IMR-90 (cell line): Measurements from ENCODE around the gene ERVFRD-1. TPM values are rescaled to one million over a fixed set of nuclear protein-coding genes. Genes with fewer than 3 reads are reported as not detected.

Experiments used
- ATAC-seq: fragments of 200-7000 bp; cut with Tn5 transposase; 2 replicates; pipeline ENCODE4 v1.9.1; 2020; ENCODE audit warnings: low read depth, mild to moderate bottlenecking, moderate library complexity
- BruUV-seq: library from RNA; stranded (reverse); fragments of 400-500 nt; replicated peaks from 2 replicates; lab custom pipeline; 2021; lab: Mats Ljungman, UMichigan
- CTCF ChIA-PET: fragments of 300-600 bp; formaldehyde crosslinking; extraction: SDS; loops from one replicate; lab custom pipeline; 2021; ENCODE audit warnings: antibody characterized with exemption; lab: Yijun Ruan, JAX
- POLR2A ChIA-PET: fragments of 300-600 bp; sonication (Branson Sonifier 250); formaldehyde crosslinking; loops from one replicate; lab custom pipeline; 2022; ENCODE audit warnings: antibody characterized with exemption; ENCODE audit not compliant: unreplicated experiment; lab: Charles Lee
- DNase-seq: peaks from one replicate; pipeline ENCODE4 v3.0.0; 2013
- H2AFZ ChIP-seq: replicated peaks from 2 replicates; pipeline ENCODE3; 2013; ENCODE audit warnings: low read length, mild to moderate bottlenecking; ENCODE audit not compliant: poor library complexity
- H2AK5ac ChIP-seq: 2 replicates; pipeline ENCODE4 v1.6.1; 2013; ENCODE audit warnings: low read depth, low read length, inconsistent platforms
- H2AK9ac ChIP-seq: replicated peaks from 2 replicates; pipeline ENCODE3; 2013; ENCODE audit warnings: mild to moderate bottlenecking, low read depth, low read length, moderate library complexity; ENCODE audit not compliant: poor library complexity
- H2BK120ac ChIP-seq: 2 replicates; pipeline ENCODE4 v1.6.1; 2013; ENCODE audit warnings: low read depth, low read length, inconsistent platforms
- H2BK15ac ChIP-seq: 3 replicates; pipeline ENCODE4 v1.6.1; 2013; ENCODE audit warnings: low read depth, low read length, inconsistent platforms
- H2BK20ac ChIP-seq: 2 replicates; pipeline ENCODE4 v1.6.1; 2013; ENCODE audit warnings: low read depth, mild to moderate bottlenecking, inconsistent platforms, low read length, moderate library complexity
- H2BK5ac ChIP-seq: 2 replicates; pipeline ENCODE4 v1.6.1; 2013; ENCODE audit warnings: mild to moderate bottlenecking, low read depth, low read length, inconsistent platforms; ENCODE audit not compliant: poor library complexity, severe bottlenecking
- H3K14ac ChIP-seq: replicated peaks from 2 replicates; pipeline ENCODE4 v1.6.1; 2013; ENCODE audit warnings: low read depth, low read length, inconsistent platforms
- H3K18ac ChIP-seq: 2 replicates; pipeline ENCODE4 v1.6.1; 2013; ENCODE audit warnings: low read depth, low read length, control low read depth
- H3K23ac ChIP-seq: 2 replicates; pipeline ENCODE4 v1.6.1; 2013; ENCODE audit warnings: low read depth, low read length, inconsistent platforms
- H3K27ac ChIP-seq: 2 replicates; pipeline ENCODE4 v1.5.1; 2013; ENCODE audit warnings: mild to moderate bottlenecking, control low read depth, low read length; ENCODE audit not compliant: insufficient read depth
- H3K27me3 ChIP-seq: 2 replicates; pipeline ENCODE4 v1.6.1; 2013; ENCODE audit warnings: low read length; ENCODE audit not compliant: control insufficient read depth, insufficient read depth
- H3K36me3 ChIP-seq: 2 replicates; pipeline ENCODE4 v1.6.1; 2013; ENCODE audit warnings: low read length, mixed read lengths; ENCODE audit not compliant: control insufficient read depth, insufficient read depth
- H3K4ac ChIP-seq: 2 replicates; pipeline ENCODE4 v1.6.1; 2013; ENCODE audit warnings: low read depth, low read length, inconsistent platforms
- H3K4me1 ChIP-seq: 2 replicates; pipeline ENCODE4 v1.6.1; 2013; ENCODE audit warnings: low read length, mixed read lengths; ENCODE audit not compliant: control insufficient read depth, insufficient read depth
- H3K4me2 ChIP-seq: 2 replicates; pipeline ENCODE4 v1.6.1; 2013; ENCODE audit warnings: low read depth, mild to moderate bottlenecking, control low read depth, low read length, moderate library complexity
- H3K4me3 ChIP-seq: 2 replicates; pipeline ENCODE4 v1.5.1; 2013; ENCODE audit warnings: low read depth, mild to moderate bottlenecking, control low read depth, low read length, moderate library complexity; ENCODE audit not compliant: insufficient read depth
- H3K56ac ChIP-seq: 2 replicates; pipeline ENCODE4 v1.6.1; 2013; ENCODE audit warnings: low read length, inconsistent platforms; ENCODE audit not compliant: insufficient read depth; ENCODE audit errors: extremely low read depth
- H3K79me1 ChIP-seq, 2 experiments: 2 replicates each; pipeline ENCODE4 v1.6.1; 2013; ENCODE audit warnings: low read length in 2 of 2, inconsistent platforms in 1 of 2, low read depth in 1 of 2
- H3K9ac ChIP-seq: 2 replicates; pipeline ENCODE4 v1.6.1; 2013; ENCODE audit warnings: low read depth, low read length, control low read depth
- H3K9me1 ChIP-seq: 2 replicates; pipeline ENCODE4 v1.6.1; 2013; ENCODE audit warnings: low read length, inconsistent platforms; ENCODE audit not compliant: insufficient read depth
- H3K9me3 ChIP-seq: 2 replicates; pipeline ENCODE4 v1.6.1; 2013; ENCODE audit warnings: low read length; ENCODE audit not compliant: control insufficient read depth, insufficient read depth
- H4K20me1 ChIP-seq: 2 replicates; pipeline ENCODE4 v1.6.1; 2013; ENCODE audit warnings: low read length, inconsistent platforms; ENCODE audit not compliant: insufficient read depth
- H4K5ac ChIP-seq: 2 replicates; pipeline ENCODE4 v1.6.1; 2013; ENCODE audit warnings: mild to moderate bottlenecking, low read depth, low read length, control low read depth
- H4K8ac ChIP-seq, 2 experiments: 2 replicates each; pipeline ENCODE4 v1.6.1; 2013; ENCODE audit warnings: low read depth in 2 of 2, low read length in 2 of 2, control low read depth in 1 of 2, inconsistent platforms in 1 of 2
- H4K91ac ChIP-seq: 2 replicates; pipeline ENCODE4 v1.6.1; 2013; ENCODE audit warnings: low read depth, low read length, inconsistent platforms; ENCODE audit not compliant: insufficient read depth
- FOS ChIP-seq: fragments of 150-350 bp; IDR thresholded peaks from 2 replicates; pipeline ENCODE4 v1.6.1; 2016; ENCODE audit warnings: low read depth, low read length
- MXI1 ChIP-seq: IDR thresholded peaks from 2 replicates; pipeline ENCODE4 v1.6.1; 2012; ENCODE audit warnings: low read depth, mild to moderate bottlenecking, low read length, moderate library complexity, borderline replicate concordance
- NFE2L2 ChIP-seq: fragments of 150-350 bp; IDR thresholded peaks from 2 replicates; pipeline ENCODE4 v1.6.1; 2016; ENCODE audit warnings: low read depth, mild to moderate bottlenecking, low read length
- RCOR1 ChIP-seq: IDR thresholded peaks from 2 replicates; pipeline ENCODE4 v1.6.1; 2012; ENCODE audit warnings: mild to moderate bottlenecking, low read length, improper control_type of control experiment; ENCODE audit not compliant: insufficient replicate concordance
- WGBS, 2 experiments: methylation state at CpG; one replicate each; pipeline versions ENCODE4 v1.1.5 to v1.1.7; 2013; ENCODE audit warnings: missing lambda C conversion rate in 2 of 2; ENCODE audit not compliant: insufficient read length in 1 of 2; ENCODE audit errors: extremely low coverage in 2 of 2; 5-methylcytosine and 5-hydroxymethylcytosine counted together
- dilution Hi-C: fragments of 300-500 bp; cut with HindIII; formaldehyde crosslinking; loops from one replicate; pipeline ENCODE4 v1.14.3; 2018; ENCODE audit warnings: low sequenced_read_pairs; ENCODE audit not compliant: unreplicated experiment
- in situ Hi-C: fragments of 300-500 bp; cut with MboI; formaldehyde crosslinking; loops from 3 replicates; pipeline ENCODE4 v1.14.3; 2019; ENCODE audit warnings: low sequenced_read_pairs, inconsistent platforms, mixed read lengths
- intact Hi-C: fragments of 100-400 bp; cut with micrococcal nuclease; formaldehyde crosslinking; loops from 2 replicates; pipeline ENCODE4 v1.10.0; 2022
- polyA plus RNA-seq, 3 experiments: library from polyadenylated mRNA; depleted of rRNA; stranded (reverse); fragments of >200 nt; gene quantifications; 2 replicates each; pipeline ENCODE4 v1.2.3, GENCODE V29; 2012; ENCODE audit warnings: low replicate concordance in 1 of 3
- total RNA-seq: library from RNA; depleted of rRNA; stranded (reverse); fragments of >200 nt; gene quantifications from 2 replicates; pipeline ENCODE4 v1.2.3, GENCODE V29; 2012
- TF ChIP-seq, protein P1 (sequence below): conservative IDR thresholded peaks from 2 replicates; pipeline ENCODE4 v1.5.1; 2012; ENCODE audit warnings: mild to moderate bottlenecking, low read depth, low read length, improper control_type of control experiment

Gene ERVFRD-1
- total and polyA plus RNA-seq, 2 of the 4 experiments (the other 2 are of a cell fraction), result not detected

DNA sequence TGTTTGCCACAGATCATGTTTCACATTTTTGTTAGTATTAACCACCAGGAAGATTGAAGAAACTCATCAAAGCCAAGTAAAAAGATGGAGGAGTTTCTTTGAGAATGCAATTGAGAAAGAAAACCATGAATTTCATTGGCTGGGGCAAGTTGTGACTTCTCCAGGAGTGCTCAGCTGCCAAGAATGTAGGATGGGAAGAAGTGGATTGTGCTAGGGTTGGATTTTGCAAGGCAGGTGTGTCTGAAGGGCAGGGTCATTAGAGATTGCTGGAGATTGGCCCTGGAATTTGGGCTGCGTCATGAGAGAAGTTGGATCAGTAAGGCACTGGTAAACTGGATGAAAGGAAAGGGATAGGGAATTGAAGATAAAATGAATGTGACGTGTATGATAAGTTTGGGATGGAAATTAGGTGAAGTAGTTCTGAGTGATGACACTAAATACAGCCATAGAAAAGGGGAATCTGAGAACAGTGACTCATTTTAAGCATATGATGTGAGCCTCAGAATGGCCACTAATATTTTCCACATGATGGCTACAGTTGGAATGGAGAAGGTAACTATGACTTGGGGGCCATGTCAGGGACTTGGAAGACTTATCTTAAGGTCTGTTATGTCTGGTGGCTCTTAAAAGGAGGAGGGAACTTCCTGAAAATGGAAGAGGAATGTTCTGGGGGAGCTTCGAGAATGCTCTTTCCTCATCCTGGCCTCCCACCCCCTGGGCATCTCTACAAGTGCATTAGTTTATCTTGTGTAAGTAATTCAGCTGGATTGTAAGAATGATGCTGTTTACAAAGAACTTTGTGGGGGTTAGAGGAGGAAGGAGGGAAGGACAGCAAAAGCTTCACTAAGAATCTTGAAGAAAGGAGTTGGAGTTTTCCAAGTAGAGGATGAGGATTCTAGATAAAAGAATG is 27.8 kb upstream of the ERVFRD-1 start:
- no peaks in the 10 kb centered on the region for H3K27me3 ChIP-seq
- H3K14ac ChIP-seq, result peak overlapping the region; percentile 27
- H3K79me1 ChIP-seq, result peaks cover 11 to 44% of the 10 kb centered on the region in 2 experiments; a peak in 2 of 4 replicates
- peak; percentile 72 for DNase-seq
- intact Hi-C loops (loop anchor here (5.0 kb wide), 1 partner anchor 47 kb away; the partner anchor contains the start of gene SMIM13), in situ Hi-C loops (no loop called here), dilution Hi-C loops (no loop called here)
- H3K4me2 ChIP-seq, result peak overlapping the region; percentile 45
- BruUV-seq, result no TSS peak
- ChIA-PET POLR2A (no interaction called here), CTCF (interaction anchor here (0.7 to 1.2 kb wide), 2 partner anchors 356 to 1282 kb away, joined by 3 to 4 read pairs; no protein-coding TSS in a partner anchor)
- no peak overlapping the region for H3K4me3 ChIP-seq
- peak overlapping the region; percentile 79; the same call in 1 of the 2 replicates for H4K5ac ChIP-seq
- peaks cover 7% of the 10 kb centered on the region for H3K36me3 ChIP-seq
- peak; percentile 45 for ATAC-seq
- H4K8ac ChIP-seq, result peak overlapping the region; percentile 43 to 45; a peak in 2 of 4 replicates
- peaks cover 10% of the 10 kb centered on the region for H3K4me1 ChIP-seq
- peak overlapping the region; percentile 85 for H3K18ac ChIP-seq
- H2AFZ ChIP-seq, result no peak overlapping the region
- H3K4ac ChIP-seq, result peak overlapping the region; percentile 56
- TF ChIP-seq NFE2L2, result no peak
- TF ChIP-seq, protein P1, sequence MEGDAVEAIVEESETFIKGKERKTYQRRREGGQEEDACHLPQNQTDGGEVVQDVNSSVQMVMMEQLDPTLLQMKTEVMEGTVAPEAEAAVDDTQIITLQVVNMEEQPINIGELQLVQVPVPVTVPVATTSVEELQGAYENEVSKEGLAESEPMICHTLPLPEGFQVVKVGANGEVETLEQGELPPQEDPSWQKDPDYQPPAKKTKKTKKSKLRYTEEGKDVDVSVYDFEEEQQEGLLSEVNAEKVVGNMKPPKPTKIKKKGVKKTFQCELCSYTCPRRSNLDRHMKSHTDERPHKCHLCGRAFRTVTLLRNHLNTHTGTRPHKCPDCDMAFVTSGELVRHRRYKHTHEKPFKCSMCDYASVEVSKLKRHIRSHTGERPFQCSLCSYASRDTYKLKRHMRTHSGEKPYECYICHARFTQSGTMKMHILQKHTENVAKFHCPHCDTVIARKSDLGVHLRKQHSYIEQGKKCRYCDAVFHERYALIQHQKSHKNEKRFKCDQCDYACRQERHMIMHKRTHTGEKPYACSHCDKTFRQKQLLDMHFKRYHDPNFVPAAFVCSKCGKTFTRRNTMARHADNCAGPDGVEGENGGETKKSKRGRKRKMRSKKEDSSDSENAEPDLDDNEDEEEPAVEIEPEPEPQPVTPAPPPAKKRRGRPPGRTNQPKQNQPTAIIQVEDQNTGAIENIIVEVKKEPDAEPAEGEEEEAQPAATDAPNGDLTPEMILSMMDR, result no peak
- TF ChIP-seq FOS, result peak; percentile 68; the same call in 1 of the 2 replicates
- no peak for TF ChIP-seq MXI1
- peak; percentile 23 for TF ChIP-seq RCOR1
- H3K9me3 ChIP-seq, result no peaks in the 10 kb centered on the region
- H2BK20ac ChIP-seq, result peak overlapping the region; percentile 61
- peak overlapping the region; percentile 63; the same call in 1 of the 2 replicates for H2AK5ac ChIP-seq
- H2BK5ac ChIP-seq, result peak overlapping the region; percentile 83
- H3K23ac ChIP-seq, result peak overlapping the region; percentile 67; the same call in 1 of the 2 replicates
- H4K20me1 ChIP-seq, result peaks cover 8% of the 10 kb centered on the region; the same call in 1 of the 2 replicates
- H2AK9ac ChIP-seq, result no peak overlapping the region
- H3K9ac ChIP-seq, result no peak overlapping the region
- peak overlapping the region; percentile 70 for H4K91ac ChIP-seq
- peak overlapping the region; percentile 44 for H2BK120ac ChIP-seq
- H2BK15ac ChIP-seq, result peak overlapping the region; percentile 57; the same call in 2 of the 3 replicates
- peak overlapping the region; percentile 24; the same call in 1 of the 2 replicates for H3K56ac ChIP-seq
- H3K27ac ChIP-seq, result peak overlapping the region; percentile 87; the same call in 1 of the 2 replicates
- 94% methylated on average over 1 of the region's 3 CpGs; no CpG with 5 or more reads in 1 of the 2 experiments for WGBS, 2 experiments
- peaks cover 11% of the 10 kb centered on the region for H3K9me1 ChIP-seq
